ENCODE measurements around the gene SIX1. TPM values are rescaled to one million over a fixed set of nuclear protein-coding genes. Genes with fewer than 3 reads are reported as not detected.

The SIX1 gene
- total RNA-seq, 2 experiments from 2014 or later = not detected

DNA sequence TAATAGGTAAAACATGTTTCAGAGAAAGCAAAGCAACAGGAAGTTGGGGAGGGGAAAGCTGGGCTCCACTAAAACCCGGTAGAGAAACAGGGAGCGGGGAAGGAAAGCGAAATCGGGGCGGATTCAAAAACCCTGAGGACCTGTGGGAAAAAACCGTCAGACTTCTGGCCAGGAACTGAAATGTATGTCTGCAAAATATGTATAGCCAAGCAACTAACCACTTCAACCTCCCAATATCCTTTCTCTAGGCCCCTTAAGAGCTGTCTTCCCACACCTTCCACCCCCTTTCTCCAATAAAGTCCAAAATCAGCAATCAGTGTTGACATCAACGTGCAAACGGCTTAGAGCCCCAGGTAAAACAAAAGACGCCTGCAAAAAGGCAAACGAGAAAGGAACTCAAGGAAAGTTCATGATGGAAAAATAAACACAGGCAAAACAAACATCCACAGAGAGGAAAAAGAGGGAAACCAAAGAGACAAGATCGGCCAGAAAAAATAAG lies 32.8 kb downstream of the SIX1 start:
- no peak for DNase-seq
- Mint-ChIP-seq H3K36me3 (ENCODE audit: low read depth) (no peaks in the 10 kb centered on the region), H3K27ac (no peak overlapping the region), H3K4me3 (no peak overlapping the region), H3K4me1 (ENCODE audit: low read depth) (no peaks in the 10 kb centered on the region), H3K9me3 (ENCODE audit: insufficient read depth) (no peaks in the 10 kb centered on the region), H3K27me3 (ENCODE audit: low read depth) (peaks cover 19% of the 10 kb centered on the region)
- POLR2A ChIA-PET = no interaction called here
- CTCF ChIA-PET = no interaction called here
- no peak for ATAC-seq

GRCh38 chr14:60602291-60602690 lies 47.0 kb downstream of the SIX1 start:
- H3K4me3 Mint-ChIP-seq = no peak overlapping the region
- no peak overlapping the region for H3K27ac Mint-ChIP-seq
- ATAC-seq (no peak), DNase-seq (no peak)
- H3K27me3 Mint-ChIP-seq (ENCODE audit: low read depth) = peaks cover 18% of the 10 kb centered on the region
- CTCF ChIA-PET = no interaction called here
- no peaks in the 10 kb centered on the region for H3K36me3 Mint-ChIP-seq (ENCODE audit: low read depth)
- H3K4me1 Mint-ChIP-seq (ENCODE audit: low read depth) = no peaks in the 10 kb centered on the region
- H3K9me3 Mint-ChIP-seq (ENCODE audit: insufficient read depth) = peaks cover 3% of the 10 kb centered on the region
- POLR2A ChIA-PET = no interaction called here

DNA sequence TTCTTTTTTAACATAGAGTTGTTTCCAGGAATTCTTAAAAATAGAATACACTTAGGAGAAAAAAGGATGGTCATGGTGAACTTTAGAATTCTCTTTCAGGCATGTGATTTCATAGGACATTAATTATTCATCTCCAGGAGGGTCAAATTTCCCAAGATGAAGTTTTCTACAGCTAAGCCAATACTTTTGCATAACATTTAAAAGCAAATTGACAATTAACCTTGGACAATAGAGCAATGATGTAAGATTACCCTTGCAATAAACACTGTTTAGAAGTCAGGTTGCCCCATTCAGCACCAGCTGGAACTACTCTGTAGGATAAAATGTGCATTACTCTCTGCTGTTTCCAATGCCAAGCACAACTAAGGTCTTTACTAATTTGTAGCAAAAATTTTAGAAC lies 49.5 kb downstream of the SIX1 start:
- Mint-ChIP-seq H3K4me1 (ENCODE audit: low read depth) (no peaks in the 10 kb centered on the region), H3K4me3 (no peak overlapping the region), H3K27me3 (ENCODE audit: low read depth) (peaks cover 24% of the 10 kb centered on the region), H3K36me3 (ENCODE audit: low read depth) (no peaks in the 10 kb centered on the region), H3K27ac (no peak overlapping the region), H3K9me3 (ENCODE audit: insufficient read depth) (no peaks in the 10 kb centered on the region)
- DNase-seq (no peak), ATAC-seq (no peak)
- ChIA-PET POLR2A (no interaction called here), CTCF (no interaction called here)

- POLR2A ChIA-PET = no interaction called here
- CTCF ChIA-PET = no interaction called here
- Mint-ChIP-seq H3K9me3 (ENCODE audit: insufficient read depth) (no peaks in the 10 kb centered on the region), H3K36me3 (ENCODE audit: low read depth) (no peaks in the 10 kb centered on the region), H3K27ac (no peak overlapping the region), H3K4me1 (ENCODE audit: low read depth) (no peaks in the 10 kb centered on the region), H3K27me3 (ENCODE audit: low read depth) (peaks cover 15% of the 10 kb centered on the region), H3K4me3 (no peak overlapping the region)
- no peak for DNase-seq
- no peak for ATAC-seq
Observed at GRCh38 chr14:60596139-60596538, 53.1 kb downstream of the SIX1 start.

- Mint-ChIP-seq H3K4me1 (ENCODE audit: low read depth) (no peaks in the 10 kb centered on the region), H3K27ac (no peak overlapping the region), H3K4me3 (no peak overlapping the region), H3K36me3 (ENCODE audit: low read depth) (no peaks in the 10 kb centered on the region), H3K27me3 (ENCODE audit: low read depth) (peaks cover 17% of the 10 kb centered on the region), H3K9me3 (ENCODE audit: insufficient read depth) (no peaks in the 10 kb centered on the region)
- DNase-seq = no peak
- POLR2A ChIA-PET = no interaction called here
- no peak for ATAC-seq
- CTCF ChIA-PET = no interaction called here
Observed at GRCh38 chr14:60594062-60594461, 55.2 kb downstream of the SIX1 start.

Other genes starting within 250 kb of the SIX1 start
- gene C14orf39, start 163.4 kb downstream of the SIX1 start, total RNA-seq = not detected
- not detected for gene SIX6, start 140.3 kb downstream of the SIX1 start, total RNA-seq
- under 1 TPM in 1 of 2 experiments, not detected in 1; 0.10 TPM for gene SIX4, start 74.9 kb upstream of the SIX1 start, total RNA-seq
- 10 to 100 TPM; 36.0 to 44.9 TPM for gene MNAT1, start 85.3 kb upstream of the SIX1 start, total RNA-seq